Stimulated activated CD4-positive, alpha-beta T cell treated with anti-CD3 and anti-CD28 coated beads, Interleukin-15, amount 100 ng/mL, for 48 hours (primary cell): Measurements from ENCODE around the gene SRRD.

ENCODE experiments used
- DNase-seq, 2 donors: peaks; one replicate each; pipeline ENCODE4 v3.0.0-alpha.2; 2020; ENCODE audit warnings: low read depth in 2 of 2

The SRRD gene

GRCh38 chr22:26453812-26454500 is 29.7 kb upstream of the SRRD start:
- DNase-seq, result no peak

DNA sequence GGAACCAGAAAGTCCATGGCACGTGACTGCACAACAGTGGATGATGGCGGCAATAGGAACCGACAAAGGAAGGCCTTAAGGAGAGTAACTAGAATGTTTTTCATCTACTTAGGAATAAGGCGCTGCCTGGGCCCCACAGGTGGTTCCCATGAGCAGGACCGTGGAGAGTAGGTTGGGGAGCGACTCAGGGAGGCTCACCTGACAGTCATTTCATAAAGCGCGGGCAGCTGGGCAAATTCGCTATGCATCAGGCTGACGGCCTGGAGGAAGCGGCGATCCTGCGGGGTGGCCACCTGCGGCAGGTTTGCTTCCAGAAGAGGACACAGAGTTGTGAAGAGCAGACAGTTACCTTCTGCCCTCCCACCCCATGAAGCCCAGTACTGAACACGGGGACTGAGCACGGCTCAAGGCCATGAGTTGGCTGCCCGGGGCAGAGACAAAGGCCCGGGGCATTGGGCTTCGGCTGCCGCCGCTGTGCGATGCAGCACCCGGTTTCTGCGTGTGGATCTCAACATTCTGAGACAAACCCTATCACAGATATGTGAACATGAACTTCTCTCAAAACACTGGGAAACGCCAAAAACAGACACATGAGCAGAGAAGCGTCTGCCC is 25.9 kb upstream of the SRRD start:
- no peak for DNase-seq

DNA sequence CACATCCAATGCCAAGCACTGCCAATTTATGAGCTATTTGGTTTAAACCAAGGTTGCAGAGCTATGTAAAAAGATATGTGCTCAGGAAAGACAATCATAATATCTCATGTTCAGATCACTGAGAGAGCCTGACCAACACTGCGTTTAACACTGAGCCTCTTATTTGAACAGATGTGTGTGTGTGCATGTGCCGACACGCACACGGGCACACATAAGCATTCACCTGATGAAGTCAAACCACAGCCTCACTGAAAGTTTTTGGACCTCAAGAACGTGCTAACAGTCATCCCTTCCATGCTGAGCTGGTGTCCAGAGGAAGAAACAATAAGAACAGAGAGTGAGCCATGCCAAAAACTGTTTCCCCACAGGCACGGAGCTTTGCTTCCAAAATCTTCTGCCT is 23.5 kb upstream of the SRRD start:
- DNase-seq, result no peak

DNA sequence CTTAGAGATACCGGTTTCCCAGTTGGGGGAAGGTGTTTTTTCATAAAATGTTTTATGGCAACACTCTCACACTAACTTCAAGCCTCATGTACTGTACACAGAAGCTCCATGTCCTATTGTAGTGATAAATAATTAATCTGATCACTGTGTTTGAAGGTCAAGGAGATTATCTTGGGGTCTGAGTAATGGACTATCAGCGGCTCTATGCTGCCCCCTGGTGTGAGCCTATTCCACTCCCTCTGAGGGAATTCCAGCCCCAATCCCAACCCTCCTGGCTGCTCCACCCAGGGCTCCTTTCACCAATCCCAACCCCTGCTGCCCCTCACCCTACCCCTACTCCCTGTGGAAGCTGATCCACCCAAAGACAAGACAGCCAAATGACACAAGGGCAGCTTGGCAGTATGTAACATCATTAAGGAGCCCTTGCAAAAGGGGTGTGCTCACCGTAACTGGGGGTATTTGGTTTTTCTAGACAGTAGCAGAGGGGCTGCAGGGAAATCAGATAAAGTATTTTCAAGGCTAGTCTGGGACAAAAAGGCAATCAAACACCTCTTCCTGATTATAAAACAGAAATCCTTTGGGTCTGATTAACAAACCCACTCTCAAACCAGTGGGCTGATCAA is 22.4 kb upstream of the SRRD start:
- DNase-seq, result no peak

DNA sequence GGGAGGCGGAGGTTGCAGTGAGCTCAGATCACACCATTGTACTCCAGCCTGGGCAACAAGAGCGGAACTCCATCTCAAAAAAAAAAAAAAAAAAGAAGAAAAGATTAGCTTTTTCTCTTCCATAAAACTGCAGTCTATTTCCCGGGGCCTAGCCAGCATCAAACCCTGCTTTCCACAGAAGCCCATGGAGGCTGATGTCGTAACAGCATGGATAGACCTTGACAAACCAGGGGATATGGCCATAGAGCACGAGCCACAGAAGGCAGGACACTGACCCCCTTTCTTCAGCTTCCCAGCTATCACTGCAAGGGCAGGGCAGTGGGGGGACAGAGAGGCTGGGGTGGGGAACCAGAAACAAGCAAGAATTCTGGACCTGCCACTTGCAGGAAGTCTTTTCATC is 21.6 kb upstream of the SRRD start:
- DNase-seq, result no peak

- no peak for DNase-seq
These were observed 21.0 kb upstream of the SRRD start for GRCh38 chr22:26462641-26463040.

DNA sequence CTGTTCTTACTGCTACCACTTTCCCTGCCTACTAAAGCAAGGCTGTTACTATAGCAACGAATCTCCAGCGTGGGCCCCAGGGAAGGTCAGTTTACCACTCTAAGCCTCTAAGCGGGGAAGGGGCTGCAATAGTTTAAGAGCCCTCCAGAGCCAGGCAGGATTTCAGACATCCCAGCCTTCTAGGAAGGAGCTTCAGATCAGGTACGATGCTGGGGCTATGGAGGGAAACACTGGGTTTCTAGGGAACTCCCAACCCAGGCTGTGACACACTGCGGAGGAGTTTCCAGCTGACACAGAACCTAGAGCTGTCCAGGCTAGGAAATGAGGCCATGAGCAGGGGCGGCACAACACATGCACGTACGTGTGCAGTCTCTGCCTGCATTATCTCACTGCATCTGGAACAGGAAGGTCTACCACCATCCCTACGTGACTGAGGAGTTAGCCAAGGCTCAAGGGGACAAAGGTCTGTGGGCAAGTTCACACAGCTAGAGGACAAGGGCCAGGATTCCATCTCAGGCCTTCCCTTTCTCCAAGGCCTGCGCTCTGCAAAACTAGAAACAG is 20.5 kb upstream of the SRRD start:
- no peak for DNase-seq

GRCh38 chr22:26463688-26464087 is 20.0 kb upstream of the SRRD start:
- DNase-seq, result no peak

DNA sequence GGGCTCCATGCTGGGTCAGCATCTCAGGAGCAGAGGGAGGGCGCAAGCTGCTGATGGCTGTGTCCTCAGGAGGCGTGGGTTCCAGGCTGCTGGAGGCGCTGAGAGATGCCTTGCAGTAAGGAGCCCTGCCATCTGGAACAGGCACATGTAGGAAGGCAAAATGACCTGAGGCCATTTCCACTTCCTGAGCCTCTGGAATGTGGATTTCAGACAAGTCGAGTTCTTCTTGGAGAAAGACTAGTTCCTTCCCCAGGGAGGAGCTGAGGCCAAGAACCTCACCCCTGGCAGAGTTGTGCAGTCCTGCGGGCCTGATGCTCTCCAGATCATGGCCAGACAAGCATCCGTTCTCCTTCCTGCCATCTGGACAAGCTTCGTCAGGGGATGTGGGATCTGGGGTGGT is 19.4 kb upstream of the SRRD start:
- no peak for DNase-seq

DNA sequence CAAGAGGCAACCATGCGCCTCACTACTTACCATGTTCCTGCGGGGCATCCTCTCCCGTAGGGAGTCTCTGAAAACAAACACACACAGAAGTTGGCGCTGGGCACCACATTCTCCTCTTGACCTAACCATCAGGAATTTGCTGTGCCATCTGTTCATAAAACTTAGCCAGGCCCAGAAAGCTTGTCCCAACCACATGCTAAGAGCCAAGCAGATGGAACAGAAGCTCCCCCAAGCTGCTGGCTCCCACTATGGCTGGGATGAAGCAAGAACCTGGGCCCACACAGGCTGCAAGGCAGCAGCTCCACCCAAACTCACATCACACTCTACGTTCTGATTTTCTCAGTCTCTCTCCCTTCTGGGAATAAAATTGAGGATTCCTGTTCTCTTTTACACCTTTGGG is 17.5 kb upstream of the SRRD start:
- DNase-seq, result no peak

DNA sequence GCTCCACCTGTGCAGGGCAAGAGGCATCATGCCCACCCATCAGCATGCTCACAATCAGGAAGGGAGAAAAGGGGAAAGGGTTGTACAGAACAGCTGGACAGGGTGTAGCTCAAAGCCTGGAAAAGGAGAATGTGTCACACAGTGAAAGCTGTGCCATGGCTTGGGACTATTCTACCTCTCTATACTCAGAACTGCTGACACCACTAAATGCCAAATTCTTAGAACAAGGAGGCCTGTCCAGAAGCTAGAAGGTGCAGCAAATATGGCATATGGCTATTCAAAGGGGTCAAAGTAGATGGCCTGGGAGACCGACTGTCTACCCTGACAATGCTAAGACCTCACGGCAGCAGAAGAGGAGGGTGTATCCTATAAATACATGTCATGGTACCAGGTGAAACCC is 12.9 kb upstream of the SRRD start:
- DNase-seq, result no peak

DNA sequence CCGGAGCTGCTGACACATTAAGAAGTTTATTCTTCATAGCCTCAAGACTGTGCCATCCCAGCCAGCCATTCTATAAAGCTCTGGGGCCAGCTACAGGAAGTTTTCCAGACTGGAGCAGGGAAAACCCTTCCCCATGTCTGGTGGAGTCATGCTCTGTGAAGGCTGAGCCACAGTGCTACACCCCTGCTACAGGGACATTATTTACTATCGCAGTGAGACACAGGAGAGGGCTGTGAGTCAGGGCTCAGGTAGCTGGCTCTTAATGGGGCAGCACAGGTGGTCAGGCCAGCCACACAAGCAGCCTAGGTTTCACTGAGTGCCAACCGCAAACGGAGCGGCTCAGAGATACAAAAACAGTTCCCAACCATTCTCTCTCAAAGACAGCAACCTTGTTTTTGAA is 12.2 kb upstream of the SRRD start:
- DNase-seq, result no peak

DNA sequence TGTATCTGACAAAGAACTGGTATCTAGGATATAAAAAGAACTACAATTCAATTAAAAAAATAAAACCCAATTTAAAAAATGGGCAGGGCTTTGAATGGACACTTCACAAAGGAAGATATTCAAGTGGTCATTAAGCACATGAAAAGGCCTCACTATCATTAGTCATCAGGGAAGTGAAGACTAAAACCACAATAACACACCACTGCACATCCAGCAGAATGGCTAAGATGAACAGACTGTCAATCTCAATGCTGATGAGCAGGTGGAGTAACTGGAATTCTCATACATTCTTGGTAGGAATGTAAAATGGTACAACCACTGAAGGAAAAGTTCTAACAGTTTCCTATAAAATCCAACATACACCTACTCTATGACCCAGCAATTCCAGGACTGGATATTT is 9.0 kb upstream of the SRRD start:
- DNase-seq, result no peak

DNA sequence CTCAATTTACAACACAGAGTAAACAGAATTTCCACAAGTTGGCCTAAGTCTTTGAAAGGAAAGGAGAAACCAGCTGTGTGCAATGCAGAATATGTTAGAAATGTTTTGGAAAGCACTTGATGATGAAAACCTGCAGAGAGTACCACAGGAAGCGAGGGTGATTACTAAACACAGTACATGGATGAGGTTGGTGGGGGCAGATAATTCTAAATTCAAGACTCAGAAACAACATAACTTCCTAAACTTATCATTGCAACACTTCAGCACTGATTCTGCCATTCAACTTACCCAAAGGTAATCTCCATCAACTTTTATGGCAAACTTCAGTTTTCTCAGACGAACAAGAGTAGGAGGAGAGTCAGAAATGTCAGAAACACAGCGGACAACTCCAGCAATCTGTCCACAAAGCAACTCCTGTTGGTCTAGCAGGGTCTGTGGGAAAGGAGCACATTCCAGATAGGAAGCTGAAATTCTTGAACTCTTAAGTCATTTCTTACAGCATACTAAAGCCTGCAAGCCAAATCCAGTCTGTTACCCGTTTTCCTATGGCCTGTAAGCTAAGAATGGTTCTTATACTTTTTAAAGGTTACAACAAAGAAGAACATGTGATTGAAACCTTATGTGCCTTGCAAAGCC is 6.9 kb upstream of the SRRD start:
- DNase-seq, result no peak

GRCh38 chr22:26477341-26477731 is 6.3 kb upstream of the SRRD start:
- no peak for DNase-seq

GRCh38 chr22:26479043-26479791 is 4.5 kb upstream of the SRRD start:
- DNase-seq, result no peak

DNA sequence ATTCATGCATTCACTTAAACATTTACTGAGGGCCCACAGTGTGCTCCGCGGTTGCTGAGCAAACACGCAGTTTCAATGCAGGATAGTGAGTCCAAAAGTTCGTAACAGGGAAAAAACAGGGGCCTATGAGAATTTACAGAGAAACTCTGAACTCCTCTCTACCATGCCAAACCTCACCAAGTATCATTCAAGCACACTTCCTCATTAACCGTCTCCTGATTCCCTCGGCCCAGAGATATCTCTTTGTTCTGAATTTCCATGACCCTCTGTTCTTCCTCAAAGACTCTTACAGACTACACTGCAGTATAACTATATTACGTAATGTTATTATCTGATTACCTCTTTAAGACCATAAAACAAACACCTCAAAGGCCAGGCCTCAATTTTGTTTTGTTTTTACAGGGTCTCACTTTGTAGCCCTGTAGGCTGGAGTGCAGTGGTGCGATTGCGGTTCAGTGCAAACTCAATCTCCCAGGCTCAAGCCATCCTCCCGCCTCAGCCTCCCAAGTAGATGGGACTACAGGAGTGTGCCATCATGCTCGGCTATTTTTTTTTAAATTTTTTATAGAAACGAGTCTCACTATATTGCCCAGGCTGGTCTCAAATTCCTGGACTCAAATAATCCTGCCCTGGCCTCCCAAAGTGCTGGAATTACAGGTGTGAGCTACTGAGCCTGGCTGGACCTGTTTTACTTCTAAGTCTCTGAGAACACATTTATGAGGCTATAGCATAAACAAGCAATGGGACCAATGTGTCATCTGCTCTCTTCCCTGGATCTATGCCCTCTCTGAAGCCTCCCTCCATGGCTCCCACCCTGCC is 3.7 kb upstream of the SRRD start:
- DNase-seq, result no peak

GRCh38 chr22:26480611-26480932 is 3.1 kb upstream of the SRRD start:
- DNase-seq, result no peak

DNA sequence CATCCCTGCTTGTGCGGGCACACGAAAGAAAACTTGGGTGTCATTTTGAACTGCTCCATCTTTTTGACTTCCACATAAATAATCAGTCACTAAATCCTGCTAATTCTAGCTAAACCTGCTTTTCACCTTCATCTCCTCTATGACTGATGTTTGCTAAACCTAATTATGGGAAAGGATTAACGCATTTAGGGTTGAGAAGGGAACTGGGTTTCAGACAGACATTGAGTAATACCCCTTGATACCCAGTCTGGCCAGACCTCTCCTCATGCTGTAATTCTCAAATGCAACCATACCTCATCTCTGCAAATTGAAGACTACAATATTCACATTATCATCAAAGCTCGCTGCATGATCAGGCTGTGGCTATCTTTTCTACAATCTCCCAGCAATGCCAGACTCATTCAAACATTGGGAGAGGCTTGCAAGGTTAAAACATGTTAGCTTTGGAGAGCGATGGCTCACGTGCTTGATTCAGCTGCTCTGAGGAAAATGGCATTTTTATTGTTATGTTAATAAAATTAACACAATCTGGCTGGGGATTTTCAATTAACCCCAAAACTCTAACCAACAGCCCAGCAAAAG is 2.5 kb upstream of the SRRD start:
- DNase-seq, result no peak

GRCh38 chr22:26481694-26482093 is 2.0 kb upstream of the SRRD start:
- DNase-seq, result no peak

DNA sequence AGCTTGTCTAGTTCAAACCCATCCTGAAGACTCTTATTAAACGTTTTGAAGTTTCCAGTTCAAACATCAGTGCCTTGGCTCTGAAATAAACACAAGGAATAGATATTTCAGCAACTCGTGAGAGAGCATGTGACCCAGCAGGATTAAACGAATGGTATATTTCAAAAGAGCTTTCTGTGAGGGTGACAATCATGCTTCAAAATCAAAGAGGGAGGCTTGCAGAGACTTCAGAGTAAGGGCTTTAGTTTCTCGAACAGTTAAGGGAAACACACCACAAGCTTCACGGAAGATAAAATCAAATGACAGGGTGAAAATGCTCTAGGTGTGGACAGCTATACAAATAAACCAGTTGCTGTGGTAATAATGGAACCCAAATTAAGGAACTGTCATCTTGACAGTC is 1.5 kb upstream of the SRRD start:
- no peak for DNase-seq
